ENCODE results near the gene HEATR1. TPM values are rescaled to one million over a fixed set of nuclear protein-coding genes. Genes with fewer than 3 reads are reported as not detected.
"Not testable (repeated sequence)": the region's sequence is repeated elsewhere in the genome, so short reads cannot be mapped to it uniquely, and the experiment has no call there.

The HEATR1 gene
- total RNA-seq, 1 donor from 2014 or later, result 7.9 TPM

DNA sequence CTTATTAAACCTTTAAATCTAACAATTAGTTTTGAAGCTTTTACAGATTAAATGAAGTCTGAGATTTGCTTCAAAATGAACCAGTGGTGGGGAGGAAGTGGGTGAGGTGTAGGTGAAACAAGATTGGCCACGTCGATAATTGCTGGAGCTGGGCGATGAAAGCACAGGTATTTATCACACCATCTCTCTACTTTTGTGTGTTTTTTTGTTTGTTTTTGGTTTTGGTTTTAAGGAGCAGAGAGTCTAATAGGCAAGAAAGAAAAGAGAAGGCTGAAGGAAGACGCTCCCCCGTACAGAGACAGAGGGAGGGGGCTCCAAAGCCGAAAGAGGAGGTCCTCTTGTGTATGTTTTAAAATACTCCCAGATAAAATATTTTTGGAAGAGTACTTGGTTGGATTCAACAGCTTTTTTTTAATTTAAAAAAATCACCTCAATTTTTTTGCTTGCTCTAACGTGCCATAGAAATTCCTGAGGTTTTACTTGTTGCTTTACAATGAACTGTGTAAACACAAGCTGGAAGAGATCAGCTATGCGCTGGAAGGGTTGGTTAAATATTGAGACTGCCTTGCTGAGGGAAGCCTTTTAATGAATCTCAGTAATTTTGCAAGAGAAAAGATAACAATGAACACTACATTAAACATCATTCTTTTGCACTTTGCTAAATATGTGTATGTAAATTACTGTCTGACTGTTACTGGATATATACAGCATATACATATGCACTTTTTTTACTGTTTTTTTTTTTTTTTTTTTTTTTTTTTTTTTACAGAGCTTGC lies 87.2 kb downstream of the HEATR1 start:
- no peak for DNase-seq (ENCODE audit: low spot score)
- ATAC-seq, result peak; percentile 41

DNA sequence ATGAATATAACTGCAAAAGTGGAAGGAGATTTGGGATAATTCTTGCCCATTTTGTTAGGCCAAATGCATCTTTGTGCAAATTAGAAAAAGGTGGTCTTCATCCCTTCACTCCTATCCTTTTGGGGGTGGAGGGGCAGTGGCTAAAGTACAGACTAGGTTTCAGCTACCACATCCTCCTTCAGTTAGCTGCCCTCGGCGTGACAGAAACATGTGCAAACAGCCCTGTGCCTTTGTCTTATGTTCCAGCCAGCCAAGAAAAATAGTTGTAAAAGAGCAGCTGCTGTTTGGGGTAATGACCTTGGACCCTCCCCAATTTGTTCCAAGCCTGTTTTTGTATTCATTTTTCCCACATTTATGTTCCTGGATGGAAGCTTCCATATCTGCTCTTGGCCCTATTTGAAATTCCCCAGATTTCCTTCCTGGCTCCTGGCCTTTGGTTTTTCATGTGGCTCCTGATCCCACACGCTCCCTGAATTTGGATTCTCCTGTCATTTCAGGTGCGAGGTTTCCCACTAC lies 88.8 kb downstream of the HEATR1 start:
- peak; percentile 66 for ATAC-seq
- DNase-seq (ENCODE audit: low spot score), result no peak

DNA sequence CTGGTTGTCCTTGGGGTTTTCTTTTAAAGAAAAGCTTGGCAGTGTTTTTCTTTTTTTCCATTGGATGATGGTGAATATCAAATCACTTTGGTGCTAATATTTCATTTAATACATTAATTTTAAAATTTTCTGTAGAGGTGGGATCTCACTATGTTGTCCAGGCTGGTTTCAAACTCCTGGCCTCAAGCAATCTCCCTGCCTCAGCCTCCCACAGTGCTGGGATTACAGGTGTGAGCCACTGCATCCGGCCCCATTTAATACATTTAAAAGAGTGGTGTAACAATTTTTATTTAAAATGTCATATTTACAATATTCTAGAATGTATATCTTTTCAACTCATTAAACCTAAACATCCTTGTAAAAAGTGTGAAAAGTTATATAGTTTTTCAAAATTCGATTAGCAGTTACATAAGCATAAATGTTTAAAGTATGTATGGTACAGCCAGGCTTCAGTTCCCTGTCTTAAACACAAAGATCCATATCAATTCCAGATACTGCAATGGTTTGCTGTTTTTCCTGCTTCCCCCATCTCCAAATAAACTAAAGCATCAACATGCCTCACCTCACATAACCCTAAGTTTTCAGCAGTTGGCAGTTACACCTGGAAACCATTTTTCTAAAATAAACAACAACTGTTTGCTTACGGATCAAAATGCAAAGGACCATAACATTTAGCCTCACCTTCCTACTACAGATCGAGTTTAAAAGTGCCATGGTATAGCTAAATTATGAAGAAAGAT lies 89.4 kb downstream of the HEATR1 start:
- DNase-seq (ENCODE audit: low spot score) (no peak), ATAC-seq (peak; percentile 68)

DNA sequence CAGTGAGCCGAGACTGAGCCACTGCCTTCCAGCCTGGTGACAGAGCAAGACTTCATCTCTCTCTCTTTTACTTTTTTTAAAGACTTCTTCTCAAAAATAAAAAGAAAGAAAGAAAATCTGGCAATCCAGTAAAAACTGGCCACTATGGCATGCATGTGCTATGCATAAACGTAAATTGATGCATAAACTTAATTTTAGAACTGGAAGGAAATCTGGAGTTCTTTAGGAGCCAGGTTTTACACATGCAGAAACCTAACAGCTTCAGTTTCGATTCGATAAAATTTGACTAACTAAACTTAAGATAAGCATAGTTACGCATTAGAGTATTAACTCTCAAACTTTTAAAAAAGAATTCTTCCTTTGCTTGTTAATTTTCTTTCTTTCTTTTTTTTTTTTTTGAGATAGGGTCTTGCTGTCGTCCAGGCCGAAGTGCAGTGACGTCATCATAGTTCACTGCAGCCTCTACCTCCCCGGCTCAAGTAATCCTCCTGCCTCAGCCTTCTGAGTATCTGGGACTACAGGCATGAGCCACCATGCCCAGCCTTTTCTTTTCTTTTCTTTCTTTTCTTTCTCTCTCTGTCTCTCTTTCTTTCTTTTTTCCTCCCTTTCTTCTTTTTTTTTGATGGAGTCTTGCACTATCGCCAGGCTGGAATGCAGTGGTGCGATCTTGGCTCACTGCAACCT lies 92.4 kb downstream of the HEATR1 start:
- ATAC-seq, result peak; percentile 19

DNA sequence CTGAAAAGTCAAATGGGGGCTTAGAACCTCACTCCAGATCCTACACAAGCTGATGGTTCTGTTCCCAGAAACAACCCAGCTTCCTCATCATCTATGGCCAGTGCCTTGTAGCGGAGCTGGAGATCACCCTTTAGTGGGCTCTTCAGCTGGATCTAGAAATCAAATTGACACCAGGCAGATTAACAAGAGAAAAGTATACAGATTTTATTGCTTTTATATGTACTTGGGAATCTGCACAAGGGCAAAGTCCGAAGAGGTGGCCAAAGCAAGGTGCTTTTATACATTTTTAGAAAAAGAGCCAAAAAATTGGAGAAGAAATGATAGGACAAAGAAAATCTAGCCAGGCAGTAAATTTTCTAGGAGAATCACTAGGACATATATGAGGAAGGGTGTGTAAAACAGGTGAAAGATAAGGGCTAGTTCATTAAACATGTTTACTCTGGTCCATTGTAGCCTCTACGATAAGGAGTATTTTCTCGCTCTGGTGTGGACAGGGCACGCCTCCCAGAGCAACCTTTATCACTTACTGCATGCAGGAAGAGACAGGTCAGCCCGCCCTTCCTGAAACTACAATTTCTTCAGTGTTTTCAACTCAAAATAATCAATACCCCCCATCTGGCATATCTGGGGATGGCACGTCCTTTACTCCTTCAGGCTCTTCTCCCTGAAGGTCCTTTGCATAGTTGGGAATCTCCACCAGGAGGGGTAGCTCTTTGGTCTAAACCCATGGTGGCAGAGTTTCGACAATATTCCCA lies 94.5 kb downstream of the HEATR1 start:
- no peak for ATAC-seq
- no peak for DNase-seq (ENCODE audit: low spot score)

More for the DNA sequence above, 92.4 kb downstream of the HEATR1 start:
- no peak for DNase-seq (ENCODE audit: low spot score)

DNA sequence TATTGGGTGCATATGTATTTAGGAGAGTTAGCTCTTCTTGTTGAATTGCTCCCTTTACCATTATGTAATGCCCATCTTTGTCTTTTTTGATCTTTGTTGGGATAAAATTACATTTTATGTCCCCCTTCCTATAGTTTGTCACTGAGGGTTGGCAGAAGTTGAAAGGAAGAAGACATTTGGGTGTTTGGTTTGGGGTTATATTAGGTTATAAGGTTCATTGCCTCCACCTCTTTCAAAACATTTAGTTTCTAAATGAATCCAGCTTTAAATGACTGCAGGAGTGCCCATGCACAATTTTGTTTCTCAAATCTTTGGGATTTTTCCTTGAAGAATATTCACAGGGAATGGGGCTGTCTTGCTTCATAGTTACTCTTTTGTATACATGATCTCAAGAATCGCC lies 95.1 kb downstream of the HEATR1 start:
- ATAC-seq (no peak), DNase-seq (ENCODE audit: low spot score) (no peak)

DNA sequence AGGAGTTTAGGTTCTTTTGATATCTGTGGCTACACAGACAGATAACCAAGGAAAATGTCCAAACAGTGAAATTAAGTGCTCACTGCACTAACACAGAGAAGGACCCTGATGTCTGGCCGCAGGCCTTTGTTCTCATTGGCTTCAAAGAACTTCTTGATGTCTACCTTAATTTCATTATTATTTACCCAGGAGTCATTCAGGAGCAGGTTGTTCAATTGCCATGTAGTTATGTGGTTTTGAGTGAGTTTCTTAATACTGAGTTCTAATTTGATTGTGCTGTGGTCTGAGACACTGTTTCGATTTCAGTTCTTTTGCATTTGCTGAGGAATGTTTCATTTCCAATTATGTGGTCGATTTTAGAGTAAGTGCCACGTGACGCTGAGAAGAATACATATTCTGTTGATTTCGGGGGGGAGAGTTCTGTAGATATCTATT lies 95.7 kb downstream of the HEATR1 start:
- DNase-seq (ENCODE audit: low spot score), result no peak

DNA sequence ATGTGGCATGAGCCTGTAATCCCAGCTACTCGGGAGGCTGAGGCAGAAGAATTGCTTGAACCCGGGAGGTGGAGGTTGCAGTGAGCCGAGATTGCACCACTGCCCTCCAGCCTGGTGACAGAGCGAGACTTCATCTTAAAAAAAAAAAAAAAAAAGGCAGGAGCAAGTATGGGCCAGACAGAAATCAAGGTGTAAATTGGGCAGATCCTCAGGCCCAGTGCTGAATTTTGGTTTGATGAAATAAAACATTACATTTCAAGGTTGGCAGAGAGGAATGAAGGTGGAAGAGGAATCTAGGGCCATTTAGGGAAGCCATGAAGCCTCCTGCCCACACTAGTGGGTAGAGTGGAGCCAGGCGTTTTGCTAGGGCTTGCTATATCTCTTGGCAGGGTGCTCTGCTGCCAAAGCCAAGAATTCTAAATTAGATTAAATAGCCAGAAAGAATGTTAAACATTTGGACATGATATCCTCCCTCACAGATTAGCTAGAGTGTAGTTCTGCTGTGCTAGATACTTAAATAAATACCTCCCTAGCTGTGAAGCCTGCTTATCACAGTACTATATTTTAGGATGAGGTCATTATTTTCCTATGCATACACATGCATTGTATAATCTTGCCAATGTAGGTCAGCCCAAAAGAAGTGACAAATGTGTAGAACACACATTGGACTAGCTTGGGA lies 97.2 kb downstream of the HEATR1 start:
- no peak for DNase-seq (ENCODE audit: low spot score)

More for the DNA sequence above, 95.7 kb downstream of the HEATR1 start:
- ATAC-seq, result no peak

DNA sequence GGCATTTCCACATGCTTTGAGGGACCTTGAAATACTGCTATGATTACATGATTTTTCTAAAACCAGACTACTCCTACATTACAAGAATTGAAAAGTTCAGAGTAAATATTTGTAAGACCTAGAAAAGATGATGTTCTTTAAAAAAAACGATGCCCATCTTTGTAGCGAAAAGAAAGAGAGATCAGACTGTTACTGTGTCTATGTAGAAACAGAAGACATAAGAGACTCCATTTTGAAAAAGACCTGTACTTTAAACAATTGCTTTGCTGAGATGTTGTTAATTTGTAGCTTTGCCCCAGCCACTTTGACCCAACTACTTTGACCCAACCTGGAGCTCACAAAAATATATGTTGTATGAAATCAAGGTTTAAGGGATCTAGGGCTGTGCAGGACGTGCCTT lies 100.0 kb downstream of the HEATR1 start:
- DNase-seq (ENCODE audit: low spot score); ATAC-seq: not testable (repeated sequence)

More for the DNA sequence above, 97.2 kb downstream of the HEATR1 start:
- peak; percentile 35 for ATAC-seq

DNA sequence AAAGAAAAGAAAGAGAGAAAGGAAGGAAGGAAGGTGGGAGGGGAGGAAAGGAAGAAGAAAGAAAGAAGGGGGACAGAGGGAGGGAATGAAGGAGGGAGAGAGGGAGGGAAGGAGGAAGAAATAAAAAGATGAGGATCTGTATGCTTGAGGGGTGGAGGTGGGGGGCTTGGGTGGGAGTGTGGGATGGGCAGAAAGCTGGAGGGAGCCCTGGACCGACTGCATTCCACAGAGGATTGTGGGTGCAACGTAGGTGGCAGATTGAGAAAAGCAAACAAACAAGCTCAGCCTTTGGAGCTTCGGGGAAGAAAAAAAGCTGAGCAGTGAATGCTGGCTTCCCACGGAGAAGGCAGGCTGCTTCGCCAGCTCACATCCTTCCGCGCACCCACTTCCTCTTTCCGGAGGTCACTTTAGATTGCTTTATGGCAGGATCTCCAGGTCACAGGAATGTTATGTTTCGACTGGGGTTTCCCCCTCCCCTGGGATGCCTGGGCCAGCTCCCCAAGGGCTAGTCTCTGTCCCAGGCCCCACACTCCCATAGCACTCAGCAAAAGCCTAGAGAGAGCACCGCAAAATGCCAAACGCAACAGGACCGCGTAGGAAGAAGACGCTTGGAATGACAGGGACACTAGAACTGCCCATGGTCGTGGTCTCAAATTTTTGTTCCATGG lies 101.2 kb downstream of the HEATR1 start:
- DNase-seq (ENCODE audit: low spot score) (peak; percentile 55), ATAC-seq (peak; percentile 89)

DNA sequence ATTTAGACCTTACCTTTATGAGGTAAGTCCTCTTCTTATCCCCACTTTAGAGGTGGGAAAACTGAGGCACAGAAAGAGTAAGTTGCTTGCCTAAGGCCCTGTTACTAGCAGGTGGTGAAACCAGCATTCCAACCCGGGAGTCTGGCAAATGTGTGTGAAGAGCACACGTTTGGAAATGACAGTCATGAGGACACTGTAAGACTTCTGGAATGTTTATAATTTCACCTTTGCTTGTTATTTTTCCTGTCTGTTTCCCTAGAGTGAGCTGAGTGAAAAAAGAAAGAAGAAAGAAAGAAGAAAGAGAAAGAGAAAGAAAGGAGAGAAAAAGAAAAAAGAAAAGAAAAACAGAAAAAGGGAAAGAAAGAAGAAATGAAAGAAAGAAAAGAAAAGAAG lies 101.7 kb downstream of the HEATR1 start:
- no peak for DNase-seq (ENCODE audit: low spot score)
- no peak for ATAC-seq

DNA sequence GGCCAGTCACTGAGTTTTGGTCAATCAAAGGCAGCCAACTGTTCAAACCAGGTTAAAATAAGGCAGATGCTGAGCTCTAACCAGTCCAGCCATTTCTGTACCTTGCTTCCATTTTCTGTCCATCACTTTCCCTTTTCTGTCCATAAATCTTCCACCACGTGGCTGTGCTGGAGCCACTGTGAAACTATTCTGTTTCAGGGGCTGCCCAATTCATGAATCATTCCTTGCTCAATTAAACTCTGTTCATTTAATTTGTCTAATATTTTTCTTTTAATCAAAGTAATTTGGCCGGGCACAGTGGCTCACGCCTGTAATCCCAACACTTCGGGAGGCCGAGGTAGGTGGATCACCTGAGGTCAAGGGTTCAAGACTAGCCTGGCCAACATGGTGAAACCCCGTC lies 103.2 kb downstream of the HEATR1 start:
- DNase-seq (ENCODE audit: low spot score), result no peak
- ATAC-seq, result no peak

Other genes with a start within 250 kb of the HEATR1 start
- gene EDARADD, start 210.2 kb downstream of the HEATR1 start, total RNA-seq, result 0.20 TPM
- 24.4 TPM for gene LGALS8, start 80.5 kb downstream of the HEATR1 start, total RNA-seq
- gene ACTN2, start 82.0 kb upstream of the HEATR1 start, total RNA-seq, result not detected
- gene MTR, start 190.8 kb upstream of the HEATR1 start, total RNA-seq, result 12.7 TPM

Data from left lobe of liver (tissue), 2 donors.